ENCODE measurements around the gene HK1.

Gene HK1

DNA sequence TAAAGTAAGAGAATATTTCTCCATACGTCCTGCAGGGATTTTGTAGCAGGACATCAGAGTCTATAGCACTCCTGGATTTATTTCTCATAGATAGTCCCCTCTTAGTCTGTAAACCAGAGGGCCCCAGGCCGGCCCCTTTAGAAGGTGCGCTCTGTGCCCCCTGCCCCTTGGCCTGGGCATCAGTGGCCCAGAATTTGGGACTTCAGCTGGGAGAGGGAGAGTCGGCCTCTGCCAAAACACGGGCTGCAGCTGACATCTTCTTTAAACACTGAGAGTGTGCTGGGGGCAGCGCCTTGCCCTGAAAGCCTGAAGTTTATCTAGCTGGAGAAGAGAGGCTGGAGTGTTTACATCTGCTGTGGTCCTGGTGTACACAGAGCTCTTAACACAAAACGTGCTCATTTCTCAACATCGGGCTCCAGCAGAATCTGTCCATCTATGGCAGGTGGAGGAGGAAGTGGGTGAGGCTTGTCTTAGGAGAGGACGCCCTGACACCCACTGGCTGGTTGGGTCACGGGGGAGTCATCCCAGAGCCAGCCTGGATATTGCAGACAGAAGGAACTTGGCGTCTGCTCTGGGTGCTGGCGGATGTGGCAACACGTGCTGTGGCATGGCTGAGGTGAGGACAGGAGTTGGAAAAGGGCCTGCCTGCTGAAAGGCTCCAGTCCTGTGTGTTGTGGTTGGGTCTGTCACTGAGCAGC is 143.5 kb downstream of the HK1 start:
- Histone ChIP-seq H3K27me3 (ENCODE audit: control insufficient read depth, insufficient read depth, low read length) (no peaks in the 10 kb centered on the region), H3K27ac (no peak overlapping the region), H3K36me3 (ENCODE audit: control insufficient read depth, insufficient read depth, low read length) (no peaks in the 10 kb centered on the region), H3K4me2 (ENCODE audit: low read length) (no peak overlapping the region), H3K4me1 (no peaks in the 10 kb centered on the region), H3K79me2 (no peaks in the 10 kb centered on the region), H3K9me3 (ENCODE audit: control insufficient read depth, low read length) (no peaks in the 10 kb centered on the region), H3K9ac (no peak overlapping the region), H3K4me3 (ENCODE audit: low read depth, low read length) (no peak overlapping the region), H2AFZ (no peak overlapping the region)
- TF ChIP-seq, protein P1, sequence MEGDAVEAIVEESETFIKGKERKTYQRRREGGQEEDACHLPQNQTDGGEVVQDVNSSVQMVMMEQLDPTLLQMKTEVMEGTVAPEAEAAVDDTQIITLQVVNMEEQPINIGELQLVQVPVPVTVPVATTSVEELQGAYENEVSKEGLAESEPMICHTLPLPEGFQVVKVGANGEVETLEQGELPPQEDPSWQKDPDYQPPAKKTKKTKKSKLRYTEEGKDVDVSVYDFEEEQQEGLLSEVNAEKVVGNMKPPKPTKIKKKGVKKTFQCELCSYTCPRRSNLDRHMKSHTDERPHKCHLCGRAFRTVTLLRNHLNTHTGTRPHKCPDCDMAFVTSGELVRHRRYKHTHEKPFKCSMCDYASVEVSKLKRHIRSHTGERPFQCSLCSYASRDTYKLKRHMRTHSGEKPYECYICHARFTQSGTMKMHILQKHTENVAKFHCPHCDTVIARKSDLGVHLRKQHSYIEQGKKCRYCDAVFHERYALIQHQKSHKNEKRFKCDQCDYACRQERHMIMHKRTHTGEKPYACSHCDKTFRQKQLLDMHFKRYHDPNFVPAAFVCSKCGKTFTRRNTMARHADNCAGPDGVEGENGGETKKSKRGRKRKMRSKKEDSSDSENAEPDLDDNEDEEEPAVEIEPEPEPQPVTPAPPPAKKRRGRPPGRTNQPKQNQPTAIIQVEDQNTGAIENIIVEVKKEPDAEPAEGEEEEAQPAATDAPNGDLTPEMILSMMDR (IDR thresholded peaks at IDR 0.05), result no peak

GRCh38 chr10:69422676-69423075 is 144.4 kb downstream of the HK1 start:
- TF ChIP-seq, protein P1 (IDR thresholded peaks at IDR 0.05), result no peak
- H3K27me3 ChIP-seq (ENCODE audit: control insufficient read depth, insufficient read depth, low read length), result no peaks in the 10 kb centered on the region
- no peak overlapping the region for H2AFZ ChIP-seq
- no peak overlapping the region for H3K4me3 ChIP-seq (ENCODE audit: low read depth, low read length)
- H3K79me2 ChIP-seq, result no peaks in the 10 kb centered on the region
- H3K27ac ChIP-seq, result no peak overlapping the region
- no peaks in the 10 kb centered on the region for H3K4me1 ChIP-seq
- no peaks in the 10 kb centered on the region for H3K9me3 ChIP-seq (ENCODE audit: control insufficient read depth, low read length)
- H3K9ac ChIP-seq, result no peak overlapping the region
- no peaks in the 10 kb centered on the region for H3K36me3 ChIP-seq (ENCODE audit: control insufficient read depth, insufficient read depth, low read length)
- H3K4me2 ChIP-seq (ENCODE audit: low read length), result no peak overlapping the region

DNA sequence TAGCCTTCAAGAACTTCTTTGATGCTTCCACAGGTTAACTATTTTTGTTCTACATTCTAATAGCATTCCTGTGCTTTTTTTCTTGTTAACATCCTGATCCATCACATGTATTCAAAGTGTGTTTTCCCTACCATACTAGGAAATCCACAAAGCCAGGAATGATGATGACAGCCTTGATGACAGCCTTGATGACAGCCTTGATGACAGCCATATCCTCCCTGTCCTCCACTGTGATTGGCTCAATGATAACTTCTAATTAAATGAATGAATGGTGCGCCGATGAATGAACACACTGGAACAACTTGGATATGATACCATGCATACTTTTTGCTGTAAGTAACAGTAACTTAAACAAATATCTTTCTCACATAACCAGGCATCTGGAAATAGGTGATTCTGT is 146.7 kb downstream of the HK1 start:
- H3K4me3 ChIP-seq (ENCODE audit: low read depth, low read length), result no peak overlapping the region
- H3K4me2 ChIP-seq (ENCODE audit: low read length), result no peak overlapping the region
- H3K27ac ChIP-seq, result no peak overlapping the region
- no peak overlapping the region for H2AFZ ChIP-seq
- TF ChIP-seq, protein P1 (IDR thresholded peaks at IDR 0.05), result no peak
- H3K27me3 ChIP-seq (ENCODE audit: control insufficient read depth, insufficient read depth, low read length), result no peaks in the 10 kb centered on the region
- H3K9me3 ChIP-seq (ENCODE audit: control insufficient read depth, low read length), result no peaks in the 10 kb centered on the region
- no peaks in the 10 kb centered on the region for H3K79me2 ChIP-seq
- H3K9ac ChIP-seq, result no peak overlapping the region
- no peaks in the 10 kb centered on the region for H3K4me1 ChIP-seq
- no peaks in the 10 kb centered on the region for H3K36me3 ChIP-seq (ENCODE audit: control insufficient read depth, insufficient read depth, low read length)

DNA sequence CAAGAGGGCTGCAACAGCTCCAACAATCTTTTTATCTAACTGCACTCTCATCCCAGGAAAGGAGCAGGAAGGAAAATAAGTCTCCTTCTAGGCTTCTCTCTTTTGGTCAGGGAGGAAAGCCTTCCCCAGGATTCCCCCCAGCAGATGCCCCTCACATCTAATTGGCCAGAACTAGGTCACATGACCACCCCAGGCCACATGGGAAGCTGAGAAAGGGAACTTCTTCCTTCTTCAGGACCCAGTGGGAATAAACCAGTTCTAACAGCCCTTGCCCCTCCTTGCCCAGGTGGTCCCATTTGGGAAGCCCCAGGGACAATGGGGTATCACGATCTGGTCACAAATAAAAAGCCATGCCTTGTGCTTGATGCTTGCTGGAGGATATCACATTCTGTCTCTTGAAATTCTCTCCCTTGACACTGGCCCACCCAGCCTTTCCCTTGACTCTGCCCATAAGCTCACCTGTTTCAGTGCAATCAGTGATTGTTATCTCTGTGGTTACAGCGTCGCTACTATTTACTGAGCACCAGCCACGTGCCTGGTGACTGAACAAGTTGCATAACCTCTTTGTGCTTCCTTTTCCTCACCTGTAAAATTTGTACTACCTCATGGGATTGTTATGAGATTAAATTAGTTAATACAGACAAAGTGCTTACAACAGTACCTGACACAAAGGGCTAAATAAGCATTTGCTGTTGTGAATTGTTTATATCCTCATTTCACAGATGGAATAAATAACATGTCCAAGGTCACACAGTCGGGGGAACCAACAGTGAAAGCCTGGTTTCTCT is 147.4 kb downstream of the HK1 start:
- no peaks in the 10 kb centered on the region for H3K27me3 ChIP-seq (ENCODE audit: control insufficient read depth, insufficient read depth, low read length)
- no peak overlapping the region for H3K4me3 ChIP-seq (ENCODE audit: low read depth, low read length)
- no peak overlapping the region for H3K4me2 ChIP-seq (ENCODE audit: low read length)
- no peak overlapping the region for H3K27ac ChIP-seq
- H3K36me3 ChIP-seq (ENCODE audit: control insufficient read depth, insufficient read depth, low read length), result no peaks in the 10 kb centered on the region
- H3K4me1 ChIP-seq, result no peaks in the 10 kb centered on the region
- H2AFZ ChIP-seq, result no peak overlapping the region
- no peak overlapping the region for H3K9ac ChIP-seq
- TF ChIP-seq, protein P1 (IDR thresholded peaks at IDR 0.05), result no peak
- no peaks in the 10 kb centered on the region for H3K9me3 ChIP-seq (ENCODE audit: control insufficient read depth, low read length)
- H3K79me2 ChIP-seq, result no peaks in the 10 kb centered on the region

Data from parathyroid adenoma (tissue), 2 donors.